Stimulated activated naive CD4-positive, alpha-beta T cell (primary cell): ENCODE data around the gene CFAP161.

Source experiments
- DNase-seq, 6 experiments: peaks; one replicate each; lab custom pipeline; 2025; lab: John Stamatoyannopoulos, UW

CFAP161 gene

DNA sequence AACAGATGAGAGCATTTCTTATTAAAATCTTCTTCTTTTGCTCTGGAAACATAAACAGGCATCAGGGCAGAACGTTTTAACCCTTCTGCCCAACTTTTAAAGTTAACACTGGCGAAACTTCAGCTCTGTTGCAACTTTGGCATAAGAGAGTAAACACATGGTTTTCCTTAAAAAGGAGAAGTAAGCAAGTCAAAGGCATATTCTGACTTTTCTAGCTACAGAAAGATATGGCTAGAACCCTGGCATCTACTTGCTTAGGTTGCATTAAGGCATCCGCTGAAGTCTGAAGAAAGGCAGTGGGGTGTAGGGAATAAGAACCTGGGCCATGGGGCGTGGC is 49.3 kb downstream of the CFAP161 start:
- DNase-seq = no peak

DNA sequence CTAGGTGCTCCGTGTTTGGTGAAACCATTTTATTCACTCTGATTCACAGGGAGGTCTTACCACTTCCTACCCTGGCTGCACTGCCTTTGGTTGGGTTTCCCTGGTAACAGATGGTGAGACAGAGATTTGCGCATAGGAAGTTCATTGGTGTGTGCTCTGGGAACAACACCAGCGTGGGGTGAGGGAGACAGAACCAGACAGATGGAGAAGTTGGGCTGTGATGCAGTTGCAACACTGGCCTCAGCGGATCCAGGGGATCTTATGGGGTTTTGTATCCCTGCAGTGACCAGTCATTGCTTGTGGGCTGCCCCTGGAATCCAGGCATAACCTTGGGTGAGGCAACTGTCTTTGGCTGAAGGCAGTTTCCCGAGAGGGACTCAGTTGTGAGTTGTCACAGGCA is 50.1 kb downstream of the CFAP161 start:
- no peak for DNase-seq

DNA sequence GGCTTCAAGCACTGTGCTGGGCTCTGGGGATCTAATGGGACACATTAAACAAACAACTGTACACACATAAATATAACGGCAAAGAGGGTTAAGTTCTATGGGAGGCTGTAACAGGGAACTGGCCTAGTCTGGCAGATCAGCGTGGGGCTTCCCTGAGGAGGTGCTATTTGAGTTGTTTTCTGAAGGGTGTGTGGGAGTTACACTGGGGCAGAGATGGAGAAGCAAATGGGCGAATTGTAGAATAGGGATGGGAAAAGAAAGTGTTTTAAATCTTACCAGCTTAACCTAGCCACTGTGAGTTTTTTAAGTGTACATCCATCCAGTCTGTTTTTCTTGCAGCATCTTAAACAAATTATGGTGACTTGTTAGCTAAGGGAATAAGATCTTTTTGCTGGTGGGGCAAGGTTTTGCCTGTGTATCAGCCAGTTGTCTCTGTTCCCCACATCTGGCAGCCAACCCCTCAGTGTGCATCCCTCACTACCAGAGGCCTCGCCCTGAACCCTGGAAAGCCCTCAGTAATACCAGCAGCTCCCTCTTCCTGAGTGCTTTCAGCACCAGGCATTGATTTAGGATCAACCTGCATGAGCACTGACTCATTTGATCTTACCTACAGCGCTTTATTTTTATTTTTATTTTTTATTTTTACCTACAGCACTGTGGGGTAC is 51.7 kb downstream of the CFAP161 start:
- DNase-seq = no peak

DNA sequence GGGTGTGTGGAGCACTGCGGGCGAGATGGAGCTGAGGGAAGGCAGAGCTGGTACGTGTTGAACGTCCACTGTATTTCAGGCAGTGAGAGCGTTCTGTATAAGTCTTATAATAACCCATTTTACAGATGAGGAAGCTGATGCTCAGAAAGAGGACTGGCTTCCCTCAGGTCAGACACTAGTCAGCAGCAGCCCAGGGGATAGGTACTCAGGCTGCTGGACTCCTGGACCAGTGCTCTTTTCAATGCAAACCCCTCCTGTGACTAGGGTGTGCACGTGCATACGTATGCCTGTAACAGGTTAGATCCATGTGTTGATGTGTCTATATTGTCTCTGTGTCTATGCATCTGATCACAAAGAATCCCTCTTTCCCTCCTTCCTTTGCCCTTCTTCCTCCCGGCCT is 54.3 kb downstream of the CFAP161 start:
- no peak for DNase-seq

DNA sequence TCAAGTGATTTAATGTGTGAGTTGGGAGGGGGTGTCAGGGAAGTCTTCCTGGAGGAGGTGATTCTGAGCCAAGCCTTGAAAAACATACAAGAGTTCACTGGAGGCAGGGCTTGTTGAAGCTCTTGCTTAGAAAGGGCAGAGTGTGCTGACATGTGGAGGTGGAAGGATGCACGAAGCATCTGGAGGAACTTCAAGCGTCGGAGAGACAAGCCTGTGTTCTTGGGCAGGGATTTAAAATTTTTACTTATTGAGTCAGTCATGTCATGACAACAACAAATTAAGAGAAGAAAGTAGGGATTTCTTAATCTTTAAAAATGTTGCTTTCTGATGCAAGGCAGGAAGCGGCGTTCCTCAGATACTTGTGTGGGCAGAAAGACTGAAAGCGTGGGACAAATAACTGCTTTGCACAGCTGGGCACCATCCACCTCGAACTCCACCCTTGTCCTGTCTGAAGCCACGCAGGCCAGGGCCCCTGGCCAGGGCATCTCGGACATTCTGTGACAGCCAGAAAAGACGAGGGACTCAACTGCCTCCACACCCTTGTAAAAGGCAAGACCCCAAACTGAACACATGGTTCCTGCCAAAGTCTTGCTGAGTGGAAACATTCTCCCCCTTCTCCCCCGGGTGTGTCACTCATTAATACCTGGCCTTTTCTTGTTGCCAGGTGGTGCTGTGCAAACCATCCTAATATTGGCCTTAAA is 55.7 kb downstream of the CFAP161 start:
- DNase-seq = no peak

DNA sequence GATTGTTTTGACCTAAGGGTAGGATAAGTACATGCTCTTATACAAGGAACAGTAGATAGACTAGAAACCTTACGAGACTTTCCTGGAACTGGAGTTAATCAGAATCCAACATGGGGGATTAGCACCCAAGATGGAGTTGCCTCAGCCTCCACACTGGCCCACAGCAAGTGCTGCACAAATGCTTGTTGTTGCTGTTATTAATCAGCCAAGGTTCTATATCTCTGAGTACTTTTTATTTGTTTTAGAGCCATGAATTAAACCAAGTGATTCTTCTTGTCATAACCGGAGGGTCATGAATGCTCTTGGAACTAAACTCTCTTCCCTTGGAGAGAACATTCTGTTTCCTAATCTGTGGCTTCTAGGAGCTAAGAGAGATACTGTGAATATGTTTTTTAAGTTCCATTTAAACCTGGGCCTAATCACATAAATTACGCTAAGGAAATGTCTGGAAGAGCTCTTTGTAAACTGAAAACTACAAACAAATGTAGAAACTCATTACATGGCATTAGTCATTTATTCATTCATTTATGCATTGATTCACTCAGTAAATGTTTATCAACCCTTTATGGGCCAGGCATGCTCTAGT is 56.9 kb downstream of the CFAP161 start:
- no peak for DNase-seq

DNA sequence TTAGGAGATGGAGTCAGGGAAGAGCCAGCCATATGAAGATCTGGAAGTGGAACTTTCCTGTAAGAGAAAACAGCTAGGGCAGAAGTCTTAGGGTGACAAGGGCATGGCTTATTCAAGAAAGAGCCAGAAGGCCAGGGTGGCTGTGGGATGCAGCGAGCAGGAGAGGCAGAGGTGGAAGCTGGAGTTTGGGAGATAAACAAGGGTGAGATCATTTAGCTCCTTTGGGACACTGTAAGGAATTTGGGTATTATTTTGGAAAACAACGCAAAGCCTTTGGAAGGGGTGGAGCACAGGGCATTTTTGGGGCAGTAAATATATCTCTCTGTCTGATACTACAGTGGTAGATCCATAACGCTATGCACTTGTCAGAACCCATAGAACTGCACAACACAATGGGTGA is 57.6 kb downstream of the CFAP161 start:
- DNase-seq = no peak

DNA sequence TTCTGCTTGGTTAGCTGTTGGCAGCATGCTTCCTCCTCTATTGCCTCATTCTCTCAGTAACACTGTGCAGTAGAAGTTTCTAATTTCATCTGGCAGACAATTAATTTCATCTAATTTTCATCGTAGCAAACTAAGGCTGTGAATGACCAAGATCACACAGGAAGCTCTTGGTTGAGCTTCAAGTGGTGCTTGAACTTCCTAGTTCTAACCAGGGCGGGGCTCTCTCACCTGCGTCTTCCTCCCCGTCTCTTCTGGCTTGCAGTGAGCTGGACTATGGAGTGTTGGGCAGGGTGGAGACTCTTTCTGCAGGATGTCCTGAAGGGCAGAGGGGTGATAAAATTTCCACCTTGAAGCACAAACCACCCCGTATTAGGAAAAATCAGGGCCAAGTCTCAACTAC is 60.7 kb downstream of the CFAP161 start:
- DNase-seq = no peak

DNA sequence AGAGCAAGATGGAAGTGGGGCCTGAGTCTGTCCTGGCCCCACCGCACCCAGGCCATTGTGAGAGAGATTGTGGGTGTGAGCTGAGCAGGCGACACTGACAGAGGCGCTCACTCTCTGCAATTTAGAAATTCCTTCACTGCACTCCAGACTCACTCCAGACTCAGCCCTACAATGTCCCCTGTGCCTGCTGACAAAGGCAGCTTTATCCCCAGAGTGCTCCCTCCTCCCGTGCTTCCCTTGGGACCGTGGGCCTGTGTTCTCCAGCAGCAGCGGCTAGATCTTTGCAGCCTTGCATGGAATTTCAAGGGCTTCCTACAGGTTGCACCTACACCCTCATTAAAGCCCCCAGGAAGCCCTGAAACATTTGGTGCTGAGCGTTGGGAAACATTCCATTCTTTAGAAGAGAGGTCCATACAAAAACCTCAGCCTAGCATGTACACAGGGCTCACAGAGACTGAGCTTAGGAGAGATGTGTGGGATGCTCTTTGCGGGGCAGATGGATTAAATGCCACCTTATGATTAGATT is 61.3 kb downstream of the CFAP161 start:
- DNase-seq = no peak

DNA sequence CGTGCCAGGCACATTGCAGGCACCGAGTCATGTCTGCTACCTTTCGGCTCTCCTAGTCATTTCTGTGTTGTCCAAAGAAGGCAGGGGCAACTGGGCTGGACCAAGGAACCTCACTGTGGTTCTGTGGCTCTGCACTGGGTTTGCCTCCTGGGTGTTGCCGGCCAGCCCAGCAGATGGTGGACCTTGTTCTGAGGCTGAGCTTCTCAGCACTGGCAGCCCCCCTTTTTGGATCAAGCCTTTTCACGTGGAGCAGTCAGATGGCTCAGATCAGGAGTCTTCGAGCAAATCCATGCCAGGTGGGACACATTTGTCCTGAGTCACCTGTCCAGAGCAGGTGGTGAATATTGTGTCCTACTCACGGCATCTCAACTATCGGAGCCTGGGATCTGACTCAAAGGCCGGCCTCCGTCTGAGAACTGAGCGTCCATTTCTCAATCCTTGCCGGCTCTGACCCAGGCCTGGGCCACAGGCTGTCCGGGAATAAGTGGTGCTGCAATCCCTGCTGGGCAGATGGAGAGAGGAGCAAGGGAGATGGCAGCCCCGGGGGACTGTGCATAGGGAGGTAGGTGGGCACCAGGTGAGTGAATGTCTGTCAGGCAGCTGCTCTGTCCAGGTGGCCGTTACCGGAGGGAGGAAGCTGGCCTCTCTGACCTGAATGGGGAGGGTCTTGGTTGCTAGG is 62.6 kb downstream of the CFAP161 start, which contains the start of gene IL16:
TSS of gene IL16 (plus strand) at position 304 of the 679 bp plus-strand sequence. CDS start 28,521 bp downstream, outside the sequence.
- no peak for DNase-seq

DNA sequence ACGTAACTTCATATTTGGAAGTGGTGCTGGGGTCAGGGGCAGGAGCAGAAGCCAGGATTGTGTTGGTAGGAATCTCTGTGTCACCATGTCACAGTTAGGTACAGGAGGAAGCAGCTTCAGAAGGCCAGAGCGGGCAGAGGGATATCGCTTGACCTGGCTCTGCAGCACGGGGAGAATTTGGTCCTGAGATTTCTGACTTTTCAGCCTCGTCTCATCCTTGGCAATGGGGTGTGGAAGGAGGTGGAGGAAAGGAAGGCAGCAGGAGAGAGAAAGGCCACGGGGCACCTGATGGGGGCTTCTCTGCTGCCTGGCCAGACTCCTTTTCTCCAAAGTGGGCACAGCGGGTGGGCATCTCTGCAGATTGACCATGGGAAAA is 63.2 kb downstream of the CFAP161 start:
- DNase-seq = no peak

DNA sequence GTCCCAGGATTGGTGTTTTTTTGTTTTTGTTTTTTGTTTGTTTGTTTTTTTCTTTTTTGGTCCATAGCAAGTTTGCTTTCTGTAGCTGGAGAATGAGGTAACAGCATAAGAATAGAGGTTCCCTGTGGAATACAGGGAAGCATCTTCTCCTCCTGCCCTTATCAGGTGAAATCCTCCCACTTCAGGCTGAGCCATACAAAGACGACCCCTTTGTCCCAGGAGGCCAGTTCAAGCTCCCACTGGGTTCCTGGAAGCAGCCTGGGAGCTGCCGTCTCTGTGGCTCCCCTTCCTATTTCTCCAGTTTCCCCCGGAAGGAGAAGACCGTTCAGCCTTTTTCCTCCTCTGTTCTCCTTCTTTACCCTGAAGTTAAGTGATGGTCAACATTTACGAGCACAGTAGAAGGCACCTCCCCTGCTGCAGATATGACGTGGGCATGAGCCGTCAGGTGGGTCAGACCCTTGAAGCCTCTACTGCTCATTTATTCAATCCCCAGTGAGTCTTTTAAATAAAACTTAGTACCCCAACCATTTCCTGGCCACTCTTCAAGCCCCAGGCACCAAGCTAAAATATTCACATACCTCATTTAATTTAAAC is 63.7 kb downstream of the CFAP161 start:
- no peak for DNase-seq
